HL-60 (cell line): ENCODE results near the gene RAB9B.

ENCODE experiments used
- DNase-seq, 2 experiments: peaks; one replicate each; pipeline ENCODE4 v3.0.0-alpha.2; 2010 to 2020; ENCODE audit warnings: low read depth in 1 of 2, low spot score in 1 of 2
- H3K27ac ChIP-seq: fragments of 250-450 bp; sonication (Bioruptor Pico); replicated peaks from 2 replicates; pipeline ENCODE4 v1.5.1; 2020; ENCODE audit warnings: mild to moderate bottlenecking, moderate library complexity
- H3K27me3 ChIP-seq: fragments of 250-450 bp; sonication (Bioruptor Pico); 2 replicates; pipeline ENCODE4 v1.5.1; 2021; ENCODE audit warnings: mild to moderate bottlenecking, moderate library complexity; ENCODE audit not compliant: insufficient read depth, poor library complexity, severe bottlenecking
- H3K4me3 ChIP-seq: replicated peaks from 2 replicates; pipeline ENCODE4 v1.5.1; 2011; ENCODE audit warnings: mild to moderate bottlenecking, control low read depth, low read length; ENCODE audit not compliant: insufficient read depth
- GABPA ChIP-seq: IDR thresholded peaks from 2 replicates; pipeline ENCODE4 v1.6.1; 2012; ENCODE audit warnings: low read depth
- POLR2AphosphoS5 ChIP-seq: IDR thresholded peaks from 2 replicates; pipeline ENCODE4 v1.6.1; 2012; ENCODE audit warnings: low read depth
- SPI1 ChIP-seq: IDR thresholded peaks from 2 replicates; pipeline ENCODE4 v1.6.1; 2012; ENCODE audit warnings: low read depth, mild to moderate bottlenecking, borderline replicate concordance
- TF ChIP-seq, protein P1 (sequence below): IDR thresholded peaks from one replicate; pipeline ENCODE4 v1.5.1; 2011; ENCODE audit warnings: low read length, control low read depth, inconsistent platforms; ENCODE audit not compliant: insufficient read depth
- TF ChIP-seq, protein P2 (sequence below): IDR thresholded peaks from 2 replicates; pipeline ENCODE4 v1.6.1; 2012; ENCODE audit warnings: low read depth; ENCODE audit not compliant: insufficient replicate concordance

RAB9B gene

DNA sequence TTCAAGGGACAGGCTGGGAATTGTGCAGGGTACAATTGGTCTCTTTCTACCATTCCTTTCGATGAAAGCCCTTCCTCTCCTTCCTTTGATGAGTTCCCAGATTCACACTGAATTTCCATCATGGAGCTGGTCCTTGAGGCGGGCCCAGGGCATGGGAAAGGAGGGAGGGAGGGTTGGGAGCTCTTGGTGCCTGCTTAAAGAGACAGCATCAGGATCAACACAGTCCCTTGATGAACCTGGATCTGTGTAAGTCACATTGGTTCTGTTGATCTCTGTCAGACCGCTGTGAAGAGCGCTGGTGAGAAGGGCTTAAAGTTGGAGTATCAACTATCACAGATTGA lies 51.0 kb downstream of the RAB9B start:
- no peak for DNase-seq
- no peaks in the 10 kb centered on the region for H3K27me3 ChIP-seq
- TF ChIP-seq POLR2AphosphoS5: no peak
- no peak for TF ChIP-seq SPI1
- no peak for TF ChIP-seq GABPA
- TF ChIP-seq, protein P1, sequence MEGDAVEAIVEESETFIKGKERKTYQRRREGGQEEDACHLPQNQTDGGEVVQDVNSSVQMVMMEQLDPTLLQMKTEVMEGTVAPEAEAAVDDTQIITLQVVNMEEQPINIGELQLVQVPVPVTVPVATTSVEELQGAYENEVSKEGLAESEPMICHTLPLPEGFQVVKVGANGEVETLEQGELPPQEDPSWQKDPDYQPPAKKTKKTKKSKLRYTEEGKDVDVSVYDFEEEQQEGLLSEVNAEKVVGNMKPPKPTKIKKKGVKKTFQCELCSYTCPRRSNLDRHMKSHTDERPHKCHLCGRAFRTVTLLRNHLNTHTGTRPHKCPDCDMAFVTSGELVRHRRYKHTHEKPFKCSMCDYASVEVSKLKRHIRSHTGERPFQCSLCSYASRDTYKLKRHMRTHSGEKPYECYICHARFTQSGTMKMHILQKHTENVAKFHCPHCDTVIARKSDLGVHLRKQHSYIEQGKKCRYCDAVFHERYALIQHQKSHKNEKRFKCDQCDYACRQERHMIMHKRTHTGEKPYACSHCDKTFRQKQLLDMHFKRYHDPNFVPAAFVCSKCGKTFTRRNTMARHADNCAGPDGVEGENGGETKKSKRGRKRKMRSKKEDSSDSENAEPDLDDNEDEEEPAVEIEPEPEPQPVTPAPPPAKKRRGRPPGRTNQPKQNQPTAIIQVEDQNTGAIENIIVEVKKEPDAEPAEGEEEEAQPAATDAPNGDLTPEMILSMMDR: no peak
- TF ChIP-seq, protein P2, sequence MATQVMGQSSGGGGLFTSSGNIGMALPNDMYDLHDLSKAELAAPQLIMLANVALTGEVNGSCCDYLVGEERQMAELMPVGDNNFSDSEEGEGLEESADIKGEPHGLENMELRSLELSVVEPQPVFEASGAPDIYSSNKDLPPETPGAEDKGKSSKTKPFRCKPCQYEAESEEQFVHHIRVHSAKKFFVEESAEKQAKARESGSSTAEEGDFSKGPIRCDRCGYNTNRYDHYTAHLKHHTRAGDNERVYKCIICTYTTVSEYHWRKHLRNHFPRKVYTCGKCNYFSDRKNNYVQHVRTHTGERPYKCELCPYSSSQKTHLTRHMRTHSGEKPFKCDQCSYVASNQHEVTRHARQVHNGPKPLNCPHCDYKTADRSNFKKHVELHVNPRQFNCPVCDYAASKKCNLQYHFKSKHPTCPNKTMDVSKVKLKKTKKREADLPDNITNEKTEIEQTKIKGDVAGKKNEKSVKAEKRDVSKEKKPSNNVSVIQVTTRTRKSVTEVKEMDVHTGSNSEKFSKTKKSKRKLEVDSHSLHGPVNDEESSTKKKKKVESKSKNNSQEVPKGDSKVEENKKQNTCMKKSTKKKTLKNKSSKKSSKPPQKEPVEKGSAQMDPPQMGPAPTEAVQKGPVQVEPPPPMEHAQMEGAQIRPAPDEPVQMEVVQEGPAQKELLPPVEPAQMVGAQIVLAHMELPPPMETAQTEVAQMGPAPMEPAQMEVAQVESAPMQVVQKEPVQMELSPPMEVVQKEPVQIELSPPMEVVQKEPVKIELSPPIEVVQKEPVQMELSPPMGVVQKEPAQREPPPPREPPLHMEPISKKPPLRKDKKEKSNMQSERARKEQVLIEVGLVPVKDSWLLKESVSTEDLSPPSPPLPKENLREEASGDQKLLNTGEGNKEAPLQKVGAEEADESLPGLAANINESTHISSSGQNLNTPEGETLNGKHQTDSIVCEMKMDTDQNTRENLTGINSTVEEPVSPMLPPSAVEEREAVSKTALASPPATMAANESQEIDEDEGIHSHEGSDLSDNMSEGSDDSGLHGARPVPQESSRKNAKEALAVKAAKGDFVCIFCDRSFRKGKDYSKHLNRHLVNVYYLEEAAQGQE: no peak
- H3K27ac ChIP-seq: no peak overlapping the region
- H3K4me3 ChIP-seq: no peak overlapping the region

DNA sequence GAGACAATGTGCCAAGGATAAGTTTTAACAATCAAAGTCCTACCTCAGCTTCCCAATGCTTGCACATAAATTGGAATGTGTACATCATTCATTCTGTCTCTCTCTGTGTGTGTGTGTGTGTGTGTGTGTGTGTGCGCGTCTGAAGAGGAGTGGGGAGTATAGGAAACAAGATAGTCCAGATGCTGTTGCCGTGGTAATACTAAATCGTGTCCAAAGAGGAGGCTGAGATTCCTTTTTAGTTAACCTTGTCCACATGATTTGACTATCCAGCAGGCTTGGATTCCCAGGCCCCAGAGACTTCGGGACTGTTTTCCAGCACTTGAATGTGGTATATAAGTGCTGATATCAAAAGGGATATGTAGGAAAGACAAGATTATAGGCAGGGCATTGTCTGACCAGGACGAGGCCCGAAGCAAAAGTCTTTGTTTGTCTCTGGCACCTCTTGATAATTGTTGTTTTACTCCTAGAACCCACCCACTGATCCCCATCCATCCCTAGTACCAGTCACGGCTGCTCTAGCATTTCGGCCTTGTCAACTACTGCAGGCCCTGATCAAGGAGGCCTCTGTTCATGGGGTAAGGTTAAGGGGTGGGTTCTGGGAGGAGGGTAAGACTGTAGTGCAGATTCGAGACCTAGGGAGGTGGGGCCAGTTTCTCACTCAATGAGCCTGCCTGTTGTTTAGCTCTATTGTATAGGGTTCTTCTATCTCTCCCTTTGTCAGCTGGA lies 51.6 kb downstream of the RAB9B start:
- H3K4me3 ChIP-seq: no peak overlapping the region
- TF ChIP-seq GABPA (no peak), SPI1 (no peak), POLR2AphosphoS5 (no peak)
- TF ChIP-seq, protein P2: no peak
- TF ChIP-seq, protein P1: no peak
- no peak overlapping the region for H3K27ac ChIP-seq
- no peak for DNase-seq
- H3K27me3 ChIP-seq: no peaks in the 10 kb centered on the region

DNA sequence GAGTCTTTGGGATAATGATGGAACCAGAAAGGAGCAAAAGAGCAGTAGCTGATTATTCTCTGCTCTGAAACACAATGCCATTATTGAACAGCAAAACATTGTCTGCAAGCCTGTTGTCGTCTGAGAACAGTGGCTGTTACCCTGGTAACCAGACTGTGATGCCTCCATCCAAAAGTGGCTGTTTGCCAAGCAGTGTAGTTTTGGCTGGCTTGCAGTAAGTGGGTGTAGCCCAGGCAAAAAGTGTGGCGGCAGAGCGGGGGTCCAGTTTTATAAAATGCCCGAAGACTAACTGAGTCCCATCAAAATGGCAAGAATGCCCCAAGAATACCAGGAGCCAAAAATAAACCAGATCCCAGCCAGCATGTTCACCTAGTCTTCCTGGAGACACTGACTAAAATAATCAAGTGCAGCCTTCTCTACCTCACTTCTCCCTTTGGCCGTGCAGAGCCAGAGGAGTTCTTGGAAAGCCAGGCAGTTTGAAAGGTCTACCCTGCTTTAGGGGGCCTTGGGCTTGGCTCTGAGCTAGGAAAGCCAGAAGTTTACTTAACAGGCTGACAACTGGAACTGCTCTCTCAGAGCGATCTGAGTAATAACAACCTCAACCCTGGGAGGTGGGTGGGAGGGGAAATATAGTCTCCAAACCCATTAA lies 52.8 kb downstream of the RAB9B start:
- no peak for DNase-seq
- Histone ChIP-seq H3K27ac (no peak overlapping the region), H3K27me3 (no peaks in the 10 kb centered on the region), H3K4me3 (no peak overlapping the region)
- TF ChIP-seq, protein P2: no peak
- TF ChIP-seq, protein P1: no peak
